Osteoblast (primary cell): ENCODE data around the gene DCC. TPM values are rescaled to one million over a fixed set of nuclear protein-coding genes. Genes with fewer than 3 reads are reported as not detected.

Experiments
- DNase-seq: peaks from one replicate; pipeline ENCODE4 v3.0.0; 2011; ENCODE audit warnings: low spot score, mixed read lengths; ENCODE audit not compliant: insufficient read length; ENCODE audit errors: missing footprints
- H2AFZ ChIP-seq: 2 replicates; pipeline ENCODE4 v1.6.0; 2011; ENCODE audit warnings: mild to moderate bottlenecking, low read length
- H3K27ac ChIP-seq: 2 replicates; pipeline ENCODE4 v1.5.1; 2011; ENCODE audit warnings: mild to moderate bottlenecking, low read depth, low read length, moderate library complexity
- H3K27me3 ChIP-seq: 2 replicates; pipeline ENCODE4 v1.6.0; 2012; ENCODE audit warnings: mild to moderate bottlenecking, control low read depth, inconsistent platforms, low read length, moderate library complexity; ENCODE audit not compliant: insufficient read depth
- H3K36me3 ChIP-seq: 2 replicates; pipeline ENCODE4 v1.5.1; 2011; ENCODE audit warnings: mild to moderate bottlenecking, low read length, control low read depth, moderate library complexity; ENCODE audit not compliant: insufficient read depth
- H3K4me1 ChIP-seq: 2 replicates; pipeline ENCODE4 v1.5.1; 2011; ENCODE audit warnings: mild to moderate bottlenecking, low read length, control low read depth, moderate library complexity; ENCODE audit not compliant: insufficient read depth
- H3K4me2 ChIP-seq: 2 replicates; pipeline ENCODE4 v1.6.0; 2011; ENCODE audit warnings: mild to moderate bottlenecking, low read length; ENCODE audit not compliant: insufficient read depth
- H3K4me3 ChIP-seq: fragments of 200-600 bp; sonication (generic); 3 replicates; pipeline ENCODE4 v1.5.1; 2012; ENCODE audit warnings: mild to moderate bottlenecking, low read length, inconsistent platforms; ENCODE audit not compliant: insufficient read depth
- H3K79me2 ChIP-seq: 2 replicates; pipeline ENCODE4 v1.6.0; 2012; ENCODE audit warnings: mild to moderate bottlenecking, low read length, control low read depth, inconsistent platforms; ENCODE audit not compliant: insufficient read depth
- H3K9me3 ChIP-seq: 2 replicates; pipeline ENCODE4 v1.5.1; 2011; ENCODE audit warnings: low read depth, low read length, control low read depth
- H4K20me1 ChIP-seq: 2 replicates; pipeline ENCODE4 v1.6.0; 2012; ENCODE audit warnings: mild to moderate bottlenecking, low read length, control low read depth; ENCODE audit not compliant: insufficient read depth
- total RNA-seq: library from RNA; depleted of rRNA; stranded (reverse); fragments of >200 nt; gene quantifications from 2 replicates; pipeline ENCODE4 v1.2.3, GENCODE V29; 2012
- TF ChIP-seq, protein P1 (sequence below): IDR thresholded peaks from 2 replicates; pipeline ENCODE4 v1.5.1; 2011; ENCODE audit warnings: mild to moderate bottlenecking, low read depth, low read length, moderate library complexity; ENCODE audit errors: extremely low read depth

The DCC gene
- total RNA-seq, 1 donor = not detected

- H3K27ac ChIP-seq = no peak overlapping the region
- H3K4me2 ChIP-seq = no peak overlapping the region
- H3K36me3 ChIP-seq = no peaks in the 10 kb centered on the region
- TF ChIP-seq, protein P1, sequence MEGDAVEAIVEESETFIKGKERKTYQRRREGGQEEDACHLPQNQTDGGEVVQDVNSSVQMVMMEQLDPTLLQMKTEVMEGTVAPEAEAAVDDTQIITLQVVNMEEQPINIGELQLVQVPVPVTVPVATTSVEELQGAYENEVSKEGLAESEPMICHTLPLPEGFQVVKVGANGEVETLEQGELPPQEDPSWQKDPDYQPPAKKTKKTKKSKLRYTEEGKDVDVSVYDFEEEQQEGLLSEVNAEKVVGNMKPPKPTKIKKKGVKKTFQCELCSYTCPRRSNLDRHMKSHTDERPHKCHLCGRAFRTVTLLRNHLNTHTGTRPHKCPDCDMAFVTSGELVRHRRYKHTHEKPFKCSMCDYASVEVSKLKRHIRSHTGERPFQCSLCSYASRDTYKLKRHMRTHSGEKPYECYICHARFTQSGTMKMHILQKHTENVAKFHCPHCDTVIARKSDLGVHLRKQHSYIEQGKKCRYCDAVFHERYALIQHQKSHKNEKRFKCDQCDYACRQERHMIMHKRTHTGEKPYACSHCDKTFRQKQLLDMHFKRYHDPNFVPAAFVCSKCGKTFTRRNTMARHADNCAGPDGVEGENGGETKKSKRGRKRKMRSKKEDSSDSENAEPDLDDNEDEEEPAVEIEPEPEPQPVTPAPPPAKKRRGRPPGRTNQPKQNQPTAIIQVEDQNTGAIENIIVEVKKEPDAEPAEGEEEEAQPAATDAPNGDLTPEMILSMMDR = no peak
- no peaks in the 10 kb centered on the region for H4K20me1 ChIP-seq
- H3K9me3 ChIP-seq = peaks cover 9% of the 10 kb centered on the region
- H2AFZ ChIP-seq = no peak overlapping the region
- no peak overlapping the region for H3K4me3 ChIP-seq
- no peaks in the 10 kb centered on the region for H3K27me3 ChIP-seq
- no peaks in the 10 kb centered on the region for H3K79me2 ChIP-seq
- H3K4me1 ChIP-seq = no peaks in the 10 kb centered on the region
- DNase-seq = no peak
Observed at GRCh38 chr18:52312346-52312745, 27.7 kb upstream of the DCC start.

DNA sequence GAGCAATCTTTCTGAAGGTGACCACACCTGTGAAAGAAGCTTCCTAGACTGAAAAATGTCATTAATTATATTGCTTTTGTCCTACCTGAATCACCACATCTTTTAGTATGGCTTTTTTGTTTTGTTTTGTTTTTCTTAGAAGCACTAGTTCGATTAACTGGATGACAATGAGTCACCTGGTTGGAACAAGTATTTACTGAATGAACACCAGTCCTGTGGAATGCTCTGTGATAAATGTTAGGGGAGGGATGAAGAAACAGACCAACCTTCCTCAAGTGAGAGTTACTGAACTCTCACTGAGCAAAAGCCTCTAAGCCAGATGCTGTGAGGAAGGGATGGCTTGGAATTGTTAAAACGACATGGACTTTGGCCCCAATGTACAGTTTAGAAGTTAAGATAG, 26.8 kb upstream of the DCC start:
- H3K4me3 ChIP-seq = no peak overlapping the region
- no peaks in the 10 kb centered on the region for H4K20me1 ChIP-seq
- TF ChIP-seq, protein P1 = no peak
- H3K79me2 ChIP-seq = no peaks in the 10 kb centered on the region
- H3K4me1 ChIP-seq = no peaks in the 10 kb centered on the region
- no peaks in the 10 kb centered on the region for H3K36me3 ChIP-seq
- no peak overlapping the region for H3K4me2 ChIP-seq
- no peak for DNase-seq
- no peaks in the 10 kb centered on the region for H3K27me3 ChIP-seq
- H3K27ac ChIP-seq = no peak overlapping the region
- H3K9me3 ChIP-seq = peaks cover 9% of the 10 kb centered on the region
- H2AFZ ChIP-seq = no peak overlapping the region

DNA sequence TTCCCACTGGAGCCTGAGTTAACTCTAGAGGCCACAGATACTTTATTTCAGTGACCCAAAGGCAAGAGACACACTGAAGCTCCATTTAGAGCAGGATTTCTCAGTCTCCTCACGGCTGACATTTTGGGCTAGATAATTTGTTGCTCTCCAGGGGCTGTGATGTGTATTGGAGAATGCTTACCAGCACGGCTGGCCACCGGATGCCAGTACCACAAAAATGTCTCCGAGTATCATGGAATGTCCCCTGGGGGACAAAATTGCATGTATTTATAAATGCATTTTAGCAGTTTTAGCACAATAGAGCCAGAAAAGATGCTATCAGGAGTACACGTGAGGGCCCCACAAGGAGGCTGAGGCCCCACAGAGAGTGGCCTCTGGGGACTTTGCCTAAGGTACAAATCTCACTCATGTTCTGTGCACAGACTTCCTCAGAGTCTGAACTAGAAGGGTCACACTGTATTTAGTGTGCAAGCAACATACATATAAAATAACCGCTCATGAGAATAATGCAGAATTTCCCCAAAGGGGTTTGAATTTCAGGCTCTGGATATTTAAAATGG, 20.5 kb upstream of the DCC start:
- H3K4me3 ChIP-seq = no peak overlapping the region
- H3K27ac ChIP-seq = no peak overlapping the region

DNA sequence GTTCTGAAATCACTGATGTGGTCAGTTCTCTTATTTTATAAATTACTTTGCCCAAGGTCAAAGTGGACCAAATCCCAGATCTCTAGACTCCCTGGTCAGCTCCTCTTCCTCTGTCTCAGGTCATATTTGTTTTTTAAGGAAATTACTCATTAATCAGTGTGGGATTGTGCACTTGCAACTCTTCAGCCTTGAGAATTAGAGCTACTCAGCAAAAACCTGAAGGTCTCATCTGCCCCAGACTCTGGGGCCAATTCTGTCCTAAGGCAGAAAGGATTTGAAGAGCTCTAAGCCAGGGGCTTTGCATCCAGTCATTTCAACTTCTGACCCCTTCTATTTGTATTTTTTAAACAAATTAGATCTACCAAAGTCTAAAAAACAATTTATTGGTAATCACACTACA, 17.7 kb upstream of the DCC start:
- no peak for DNase-seq
- Histone ChIP-seq H3K79me2 (no peaks in the 10 kb centered on the region), H3K27ac (no peak overlapping the region), H3K4me2 (no peak overlapping the region), H3K36me3 (no peaks in the 10 kb centered on the region), H3K27me3 (no peaks in the 10 kb centered on the region), H4K20me1 (no peaks in the 10 kb centered on the region), H3K4me1 (no peaks in the 10 kb centered on the region), H2AFZ (no peak overlapping the region), H3K9me3 (no peaks in the 10 kb centered on the region), H3K4me3 (no peak overlapping the region)
- TF ChIP-seq, protein P1 = no peak

More for the DNA sequence above, 20.5 kb upstream of the DCC start:
- no peaks in the 10 kb centered on the region for H3K79me2 ChIP-seq
- H3K9me3 ChIP-seq = peaks cover 4% of the 10 kb centered on the region
- no peaks in the 10 kb centered on the region for H4K20me1 ChIP-seq
- H3K4me2 ChIP-seq = no peak overlapping the region
- no peak overlapping the region for H2AFZ ChIP-seq
- no peaks in the 10 kb centered on the region for H3K36me3 ChIP-seq
- H3K27me3 ChIP-seq = no peaks in the 10 kb centered on the region
- no peaks in the 10 kb centered on the region for H3K4me1 ChIP-seq
- no peak for DNase-seq
- TF ChIP-seq, protein P1 = no peak
